H1 (cell line): ENCODE results near the gene TBC1D25. TPM values are rescaled to one million over a fixed set of nuclear protein-coding genes. Genes with fewer than 3 reads are reported as not detected.

Source experiments
- CTCF ChIA-PET: fragments of 300-600 bp; sonication (Branson Sonifier 250); formaldehyde crosslinking; loops from one replicate; lab custom pipeline; 2021; ENCODE audit not compliant: partially characterized antibody; lab: Charles Lee
- POLR2A ChIA-PET: fragments of 300-600 bp; sonication (Branson Sonifier 250); formaldehyde crosslinking; loops from one replicate; lab custom pipeline; 2021; ENCODE audit warnings: inconsistent platforms; ENCODE audit not compliant: partially characterized antibody; lab: Charles Lee
- DNase-seq, 2 experiments: peaks; one replicate each; pipeline versions ENCODE4 v3.0.0 to v3.0.0-alpha.2; 2010 to 2022; ENCODE audit warnings: low spot score in 2 of 2, low read depth in 1 of 2, mixed read lengths in 1 of 2
- FAIRE-seq: peaks from 2 replicates; lab custom pipeline; 2011; peaks lifted over from hg19 to GRCh38; lab: Jason Lieb, UNC
- H2AFZ ChIP-seq: 2 replicates; pipeline ENCODE4 v1.8.1; 2012; ENCODE audit warnings: low read length, inconsistent platforms
- H2AK5ac ChIP-seq: 2 replicates; pipeline ENCODE4 v1.6.1; 2013; ENCODE audit warnings: low read depth, low read length
- H2BK120ac ChIP-seq: replicated peaks from 2 replicates; pipeline ENCODE3; 2013; ENCODE audit warnings: low read depth, low read length, inconsistent platforms
- H2BK12ac ChIP-seq: 2 replicates; pipeline ENCODE4 v1.6.1; 2013; ENCODE audit warnings: low read depth, low read length
- H2BK15ac ChIP-seq: 2 replicates; pipeline ENCODE4 v1.6.1; 2013; ENCODE audit warnings: low read length
- H2BK20ac ChIP-seq: 2 replicates; pipeline ENCODE4 v1.6.1; 2013; ENCODE audit warnings: low read length
- H2BK5ac ChIP-seq: 2 replicates; pipeline ENCODE4 v1.6.1; 2013; ENCODE audit warnings: low read depth, low read length
- H3K14ac ChIP-seq: 2 replicates; pipeline ENCODE4 v1.6.1; 2013; ENCODE audit warnings: inconsistent platforms; ENCODE audit not compliant: insufficient read length
- H3K18ac ChIP-seq: 2 replicates; pipeline ENCODE4 v1.6.1; 2013; ENCODE audit warnings: low read length; ENCODE audit errors: extremely low read depth
- H3K23ac ChIP-seq: 2 replicates; pipeline ENCODE4 v1.6.1; 2013; ENCODE audit warnings: inconsistent platforms; ENCODE audit not compliant: insufficient read length
- H3K23me2 ChIP-seq: 2 replicates; pipeline ENCODE4 v1.6.1; 2013; ENCODE audit warnings: low read depth, low read length
- H3K27ac ChIP-seq: 2 replicates; pipeline ENCODE4 v1.6.1; 2011; ENCODE audit warnings: low read depth, low read length, inconsistent platforms
- H3K27me3 ChIP-seq, 4 experiments: replicated peaks in 1 of 4; 1 replicate in 1 of 4; 2 replicates in 3 of 4; pipeline versions ENCODE4 v1.6.1 to v1.8.1; 2011 to 2013; ENCODE audit warnings: low read length in 3 of 4, mild to moderate bottlenecking in 3 of 4, inconsistent platforms in 2 of 4, mixed read lengths in 2 of 4, moderate library complexity in 1 of 4; ENCODE audit not compliant: control insufficient read depth in 3 of 4, insufficient read depth in 3 of 4; ENCODE audit errors: extremely low read depth in 1 of 4
- H3K36me3 ChIP-seq, 4 experiments: 2 replicates each; pipeline versions ENCODE4 v1.6.1 to v1.8.1; 2011 to 2013; ENCODE audit warnings: mild to moderate bottlenecking in 4 of 4, low read length in 3 of 4, moderate library complexity in 2 of 4, control low read depth in 1 of 4, inconsistent platforms in 1 of 4; ENCODE audit not compliant: insufficient read depth in 4 of 4, control insufficient read depth in 2 of 4
- H3K4ac ChIP-seq: replicated peaks from 2 replicates; pipeline ENCODE3; 2013; ENCODE audit warnings: low read length, low read depth, mixed read lengths, inconsistent platforms; ENCODE audit not compliant: insufficient read length
- H3K4me1 ChIP-seq, 4 experiments: replicated peaks in 1 of 4; 1 replicate in 1 of 4; 2 replicates in 3 of 4; pipeline versions ENCODE4 v1.6.1 to v1.8.1; 2011 to 2013; ENCODE audit warnings: low read length in 3 of 4, inconsistent platforms in 2 of 4, mixed read lengths in 1 of 4; ENCODE audit not compliant: insufficient read depth in 4 of 4, control insufficient read depth in 3 of 4
- H3K4me2 ChIP-seq, 2 experiments: 2 replicates each; pipeline versions ENCODE4 v1.6.1 to v1.8.1; 2011 to 2013; ENCODE audit warnings: low read depth in 2 of 2, low read length in 2 of 2, control low read depth in 1 of 2, inconsistent platforms in 1 of 2, mild to moderate bottlenecking in 1 of 2; ENCODE audit not compliant: insufficient read depth in 1 of 2
- H3K4me3 ChIP-seq, 4 experiments: fragments of 200-600, 300-600 bp in 1 of 4; sonication (generic), shearing (Covaris generic), sonication (Bioruptor Twin) in 1 of 4; 2 replicates each; pipeline versions ENCODE4 v1.5.1 to v1.8.1; 2011 to 2016; ENCODE audit warnings: low read length in 4 of 4, low read depth in 3 of 4, control low read depth in 2 of 4, inconsistent platforms in 2 of 4, mild to moderate bottlenecking in 2 of 4, mixed read lengths in 1 of 4, moderate library complexity in 1 of 4; ENCODE audit not compliant: insufficient read depth in 2 of 4; ENCODE audit errors: extremely low read depth in 1 of 4
- H3K56ac ChIP-seq: replicated peaks from 2 replicates; pipeline ENCODE3; 2013; ENCODE audit warnings: low read depth, mild to moderate bottlenecking, mixed read lengths, low read length, inconsistent platforms; ENCODE audit not compliant: insufficient read length
- H3K79me1 ChIP-seq: 2 replicates; pipeline ENCODE4 v1.6.1; 2013; ENCODE audit warnings: low read depth, low read length, control low read depth
- H3K79me2 ChIP-seq, 2 experiments: 2 replicates each; pipeline versions ENCODE4 v1.6.1 to v1.8.1; 2012 to 2013; ENCODE audit warnings: low read length in 2 of 2, mild to moderate bottlenecking in 2 of 2, inconsistent platforms in 1 of 2; ENCODE audit not compliant: insufficient read depth in 2 of 2, control insufficient read depth in 1 of 2
- H3K9ac ChIP-seq, 4 experiments: replicated peaks in 1 of 4; 1 replicate in 1 of 4; 2 replicates in 3 of 4; pipeline versions ENCODE4 v1.6.1 to v1.8.1; 2011 to 2013; ENCODE audit warnings: low read depth in 3 of 4, low read length in 3 of 4, control low read depth in 2 of 4, mild to moderate bottlenecking in 2 of 4, moderate library complexity in 2 of 4, inconsistent platforms in 1 of 4; ENCODE audit errors: extremely low read depth in 1 of 4
- H3K9me3 ChIP-seq, 2 experiments: 2 replicates each; pipeline versions ENCODE4 v1.6.1 to v1.8.1; 2012 to 2013; ENCODE audit warnings: mild to moderate bottlenecking in 2 of 2, moderate library complexity in 2 of 2, control low read depth in 1 of 2, inconsistent platforms in 1 of 2, low read depth in 1 of 2, low read length in 1 of 2, mixed read lengths in 1 of 2; ENCODE audit not compliant: insufficient read depth in 2 of 2
- H4K20me1 ChIP-seq, 2 experiments: replicated peaks in 1 of 2; 2 replicates each; pipeline versions ENCODE3 to v1.8.1; 2011 to 2013; ENCODE audit warnings: inconsistent platforms in 2 of 2, low read length in 2 of 2, mild to moderate bottlenecking in 1 of 2; ENCODE audit not compliant: insufficient read depth in 2 of 2, control insufficient read depth in 1 of 2
- H4K5ac ChIP-seq: 2 replicates; pipeline ENCODE4 v1.6.1; 2013; ENCODE audit warnings: low read length, low read depth, mixed read lengths, inconsistent platforms; ENCODE audit not compliant: insufficient read length
- H4K8ac ChIP-seq: 2 replicates; pipeline ENCODE4 v1.8.0; 2013; ENCODE audit warnings: mild to moderate bottlenecking, moderate library complexity, low read length, inconsistent platforms; ENCODE audit not compliant: insufficient read depth; ENCODE audit errors: extremely low read depth
- H4K91ac ChIP-seq: replicated peaks from 2 replicates; pipeline ENCODE3; 2013; ENCODE audit warnings: low read length, mixed read lengths, inconsistent platforms; ENCODE audit not compliant: insufficient read length
- CTBP2 ChIP-seq: IDR thresholded peaks from 2 replicates; pipeline ENCODE4 v1.7.0; 2011; ENCODE audit warnings: borderline replicate concordance, mild to moderate bottlenecking, moderate library complexity, mixed read lengths, low read length; ENCODE audit not compliant: insufficient read depth, insufficient read length
- KDM4A ChIP-seq: IDR thresholded peaks from one replicate; pipeline ENCODE4 v1.7.1; 2012; ENCODE audit warnings: low read depth, mild to moderate bottlenecking, moderate library complexity, low read length, inconsistent platforms; ENCODE audit not compliant: severe bottlenecking
- POLR2A ChIP-seq, 2 experiments: IDR thresholded peaks; 1 replicate in 1 of 2; 2 replicates in 1 of 2; pipeline ENCODE4 v1.6.1; 2011; ENCODE audit warnings: low read depth in 2 of 2, low read length in 2 of 2, mild to moderate bottlenecking in 2 of 2; ENCODE audit errors: control extremely low read depth in 1 of 2
- POLR2AphosphoS5 ChIP-seq: IDR thresholded peaks from 2 replicates; pipeline ENCODE4 v1.6.1; 2011; ENCODE audit warnings: low read depth, low read length
- RBBP5 ChIP-seq: IDR thresholded peaks from 2 replicates; pipeline ENCODE4 v1.7.1; 2012; ENCODE audit warnings: low read depth, mild to moderate bottlenecking, inconsistent platforms, low read length, moderate library complexity, borderline replicate concordance
- RFX5 ChIP-seq: IDR thresholded peaks from 2 replicates; pipeline ENCODE4 v1.6.1; 2011; ENCODE audit warnings: low read depth, low read length, improper control_type of control experiment, borderline replicate concordance
- SRF ChIP-seq: IDR thresholded peaks from 2 replicates; pipeline ENCODE4 v1.6.1; 2011; ENCODE audit warnings: mild to moderate bottlenecking, low read depth, low read length, moderate library complexity
- YY1 ChIP-seq: IDR thresholded peaks from 2 replicates; pipeline ENCODE4 v1.6.1; 2011; ENCODE audit warnings: low read depth, mild to moderate bottlenecking, low read length
- WGBS, 2 experiments: shearing (Covaris generic) in 1 of 2; methylation state at CpG; one replicate each; pipeline versions ENCODE4 v1.1.6 to v1.1.7; 2013 to 2015; ENCODE audit warnings: low lambda C conversion rate in 2 of 2, mixed read lengths in 2 of 2, inconsistent platforms in 1 of 2, low coverage in 1 of 2, missing lambda C conversion rate in 1 of 2; ENCODE audit not compliant: insufficient replicate concordance in 2 of 2, insufficient coverage in 1 of 2, insufficient read length in 1 of 2; ENCODE audit errors: extremely low coverage in 1 of 2, missing lambda C conversion rate in 1 of 2; 5-methylcytosine and 5-hydroxymethylcytosine counted together
- polyA plus RNA-seq, 7 experiments: library from polyadenylated mRNA; depleted of rRNA in 3 of 7; stranded (reverse) in 5 of 7; unstranded in 2 of 7; fragments of >200 nt in 5 of 7; fragments of 200-250 nt in 2 of 7; gene quantifications; 1 replicate in 5 of 7; 2 replicates in 1 of 7; 4 replicates in 1 of 7; pipeline versions ENCODE4 v1.2.1 to v1.2.3, GENCODE V29; 2011 to 2013; ENCODE audit warnings: missing spikeins in 2 of 7, mixed read lengths in 2 of 7
- total RNA-seq: library from RNA; stranded (reverse); fragmentation: NEBNext Ultra II Directional; extraction: Animal tissue kit (Norgen Biotek cat#: 25700); gene quantifications from 2 replicates; pipeline ENCODE4 v1.2.1, GENCODE V29; 2021
- TF ChIP-seq, protein P1 (sequence below): IDR thresholded peaks from 2 replicates; pipeline ENCODE4 v1.6.1; 2011; ENCODE audit warnings: low read depth, mild to moderate bottlenecking, low read length; ENCODE audit not compliant: insufficient read depth
- TF ChIP-seq, protein P2 (sequence below), 3 experiments: IDR thresholded peaks; 1 replicate in 2 of 3; 2 replicates in 1 of 3; pipeline versions ENCODE4 v1.5.1 to v1.6.1; 2011; ENCODE audit warnings: low read length in 3 of 3, mild to moderate bottlenecking in 3 of 3, inconsistent platforms in 2 of 3, low read depth in 1 of 3, moderate library complexity in 1 of 3; ENCODE audit not compliant: insufficient read depth in 1 of 3; ENCODE audit errors: control extremely low read depth in 1 of 3

TBC1D25 gene
- total and polyA plus RNA-seq, 2 of the 8 experiments (the other 6 are each of a cell fraction or from before 2014, with no cell fraction given): 6.5 to 6.8 TPM

DNA sequence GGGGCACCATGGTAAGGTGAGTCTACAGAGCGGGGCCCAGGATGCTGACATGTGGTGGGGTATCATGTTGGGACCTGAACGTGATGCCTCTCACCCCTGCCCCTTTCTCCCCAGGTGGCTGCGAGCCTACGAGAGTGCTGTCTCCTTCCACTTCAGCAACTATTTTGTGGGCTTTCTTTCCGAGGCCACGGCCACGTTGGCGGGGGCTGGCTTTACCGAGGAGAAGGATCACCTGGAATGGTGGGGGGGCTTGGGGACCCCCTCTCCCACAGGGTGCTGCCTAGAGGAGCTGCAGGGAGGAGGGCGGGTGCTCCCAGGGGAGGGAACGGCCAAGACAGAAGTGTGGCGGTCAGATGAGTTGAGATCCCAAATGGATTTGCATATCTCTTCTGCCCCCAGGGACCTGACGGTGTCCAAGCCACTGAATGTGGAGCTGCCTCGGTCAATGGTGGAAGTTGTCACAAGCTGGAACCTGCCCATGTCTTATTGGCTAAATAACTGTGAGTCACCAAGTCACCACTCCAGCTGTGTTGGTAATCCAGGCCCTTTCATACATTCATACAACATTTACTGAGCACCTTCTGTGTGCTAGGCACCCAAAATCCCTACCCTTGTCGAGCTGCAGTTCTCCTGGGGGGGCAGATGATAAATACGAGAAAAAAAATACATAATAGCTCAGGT is 25.2 kb upstream of the TBC1D25 start:
- Histone ChIP-seq H3K4ac (no peak overlapping the region), H3K79me1 (no peaks in the 10 kb centered on the region), H2BK15ac (no peak overlapping the region), H3K4me1 (peaks cover 0 to 5% (median 2%) of the 10 kb centered on the region in 4 experiments; a peak in 4 of 7 replicates), H3K14ac (no peak overlapping the region), H3K9ac (no peak overlapping the region), H3K9me3 (no peaks in the 10 kb centered on the region), H3K27me3 (no peaks in the 10 kb centered on the region; a peak in 2 of 7 replicates), H3K36me3 (peaks cover 0 to 2% (median 0%) of the 10 kb centered on the region in 4 experiments; a peak in 3 of 8 replicates), H2BK5ac (no peak overlapping the region), H2AFZ (no peak overlapping the region), H2BK20ac (no peak overlapping the region), H2AK5ac (no peak overlapping the region), H3K4me2 (no peak overlapping the region), H4K20me1 (no peaks in the 10 kb centered on the region), H3K56ac (no peak overlapping the region), H4K8ac (no peak overlapping the region), H3K79me2 (no peaks in the 10 kb centered on the region), H4K5ac (no peak overlapping the region), H4K91ac (no peak overlapping the region), H3K4me3 (no peak overlapping the region), H2BK120ac (no peak overlapping the region), H3K23ac (no peak overlapping the region), H2BK12ac (no peak overlapping the region), H3K27ac (no peak overlapping the region), H3K18ac (no peak overlapping the region), H3K23me2 (no peaks in the 10 kb centered on the region; the same call in 1 of the 2 replicates)
- ChIA-PET CTCF (no interaction called here), POLR2A (no interaction called here)
- FAIRE-seq: no peak
- 84% methylated on average over 6 of the region's 16 CpGs; no CpG with 5 or more reads in 1 of the 2 experiments for WGBS, 2 experiments
- DNase-seq: no peak
- TF ChIP-seq, protein P1, sequence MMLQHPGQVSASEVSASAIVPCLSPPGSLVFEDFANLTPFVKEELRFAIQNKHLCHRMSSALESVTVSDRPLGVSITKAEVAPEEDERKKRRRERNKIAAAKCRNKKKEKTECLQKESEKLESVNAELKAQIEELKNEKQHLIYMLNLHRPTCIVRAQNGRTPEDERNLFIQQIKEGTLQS: no peak
- TF ChIP-seq RFX5 (no peak), POLR2AphosphoS5 (no peak), CTBP2 (no peak), KDM4A (no peak), YY1 (no peak), RBBP5 (no peak), SRF (no peak), POLR2A (IDR thresholded peaks at IDR 0.05; ENCODE audit: control extremely low read depth in 1 of 2, low read depth in 2 of 2, low read length in 2 of 2) (no peak)
- TF ChIP-seq, protein P2, sequence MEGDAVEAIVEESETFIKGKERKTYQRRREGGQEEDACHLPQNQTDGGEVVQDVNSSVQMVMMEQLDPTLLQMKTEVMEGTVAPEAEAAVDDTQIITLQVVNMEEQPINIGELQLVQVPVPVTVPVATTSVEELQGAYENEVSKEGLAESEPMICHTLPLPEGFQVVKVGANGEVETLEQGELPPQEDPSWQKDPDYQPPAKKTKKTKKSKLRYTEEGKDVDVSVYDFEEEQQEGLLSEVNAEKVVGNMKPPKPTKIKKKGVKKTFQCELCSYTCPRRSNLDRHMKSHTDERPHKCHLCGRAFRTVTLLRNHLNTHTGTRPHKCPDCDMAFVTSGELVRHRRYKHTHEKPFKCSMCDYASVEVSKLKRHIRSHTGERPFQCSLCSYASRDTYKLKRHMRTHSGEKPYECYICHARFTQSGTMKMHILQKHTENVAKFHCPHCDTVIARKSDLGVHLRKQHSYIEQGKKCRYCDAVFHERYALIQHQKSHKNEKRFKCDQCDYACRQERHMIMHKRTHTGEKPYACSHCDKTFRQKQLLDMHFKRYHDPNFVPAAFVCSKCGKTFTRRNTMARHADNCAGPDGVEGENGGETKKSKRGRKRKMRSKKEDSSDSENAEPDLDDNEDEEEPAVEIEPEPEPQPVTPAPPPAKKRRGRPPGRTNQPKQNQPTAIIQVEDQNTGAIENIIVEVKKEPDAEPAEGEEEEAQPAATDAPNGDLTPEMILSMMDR (IDR thresholded peaks at IDR 0.05; ENCODE audit: control extremely low read depth in 1 of 3, insufficient read depth in 1 of 3, low read depth in 1 of 3, low read length in 3 of 3): no peak
